ENCODE measurements around the gene METTL17.
"Not testable (repeated sequence)": the region's sequence is repeated elsewhere in the genome, so short reads cannot be mapped to it uniquely, and the experiment has no call there.

METTL17 gene

GRCh38 chr14:20989787-20990600, at the start of gene METTL17:
TSS of gene METTL17 (plus strand) at chr14:20989980. CDS start at chr14:20990003, 23 bp downstream.
- peak; percentile 62 to 64 for DNase-seq (ENCODE audit: extremely low read depth in 1 of 2, low read depth in 1 of 2)

GRCh38 chr14:20945146-20945545, 44.6 kb upstream of the METTL17 start:
- not testable (repeated sequence) for DNase-seq (ENCODE audit: extremely low read depth in 1 of 2, low read depth in 1 of 2)

- not testable (repeated sequence) for DNase-seq (ENCODE audit: extremely low read depth in 1 of 2, low read depth in 1 of 2)
Observed at GRCh38 chr14:20946707-20947106, 43.1 kb upstream of the METTL17 start.

GRCh38 chr14:20954736-20955537, 34.8 kb upstream of the METTL17 start, which contains the start of gene RNASE2:
TSS of gene RNASE2 (plus strand) at chr14:20955487. CDS start at chr14:20955772, 285 bp downstream.
- DNase-seq (ENCODE audit: extremely low read depth in 1 of 2, low read depth in 1 of 2): not testable (repeated sequence)

GRCh38 chr14:20955538-20955873, 34.3 kb upstream of the METTL17 start:
- not testable (repeated sequence) for DNase-seq (ENCODE audit: extremely low read depth in 1 of 2, low read depth in 1 of 2)

- DNase-seq (ENCODE audit: extremely low read depth in 1 of 2, low read depth in 1 of 2): no peak
Observed at GRCh38 chr14:20956376-20956976, 33.3 kb upstream of the METTL17 start.

GRCh38 chr14:20958946-20959345, 30.8 kb upstream of the METTL17 start:
- DNase-seq (ENCODE audit: extremely low read depth in 1 of 2, low read depth in 1 of 2): not testable (repeated sequence)

- no peak for DNase-seq (ENCODE audit: extremely low read depth in 1 of 2, low read depth in 1 of 2)
Observed at GRCh38 chr14:20969336-20969735, 20.4 kb upstream of the METTL17 start.

GRCh38 chr14:20970647-20970982, 19.2 kb upstream of the METTL17 start:
- no peak for DNase-seq (ENCODE audit: extremely low read depth in 1 of 2, low read depth in 1 of 2)

GRCh38 chr14:20970983-20971704, 18.6 kb upstream of the METTL17 start:
- peak; percentile 53 to 60 for DNase-seq (ENCODE audit: extremely low read depth in 1 of 2, low read depth in 1 of 2)

- no peak for DNase-seq (ENCODE audit: extremely low read depth in 1 of 2, low read depth in 1 of 2)
Observed at GRCh38 chr14:20971705-20972021, 18.1 kb upstream of the METTL17 start.

GRCh38 chr14:20973501-20973900, 16.3 kb upstream of the METTL17 start:
- DNase-seq (ENCODE audit: extremely low read depth in 1 of 2, low read depth in 1 of 2): no peak

- DNase-seq (ENCODE audit: extremely low read depth in 1 of 2, low read depth in 1 of 2): no peak
Observed at GRCh38 chr14:20976291-20976690, 13.5 kb upstream of the METTL17 start.

GRCh38 chr14:20978687-20979086, 11.1 kb upstream of the METTL17 start:
- DNase-seq (ENCODE audit: extremely low read depth in 1 of 2, low read depth in 1 of 2): no peak

GRCh38 chr14:20980906-20981305, 8.9 kb upstream of the METTL17 start:
- DNase-seq (ENCODE audit: extremely low read depth in 1 of 2, low read depth in 1 of 2): no peak

- no peak for DNase-seq (ENCODE audit: extremely low read depth in 1 of 2, low read depth in 1 of 2)
Observed at GRCh38 chr14:20982646-20983369, 7.0 kb upstream of the METTL17 start.

GRCh38 chr14:20985650-20986049, 4.1 kb upstream of the METTL17 start:
- not testable (repeated sequence) for DNase-seq (ENCODE audit: extremely low read depth in 1 of 2, low read depth in 1 of 2)

- no peak for DNase-seq (ENCODE audit: extremely low read depth in 1 of 2, low read depth in 1 of 2)
Observed at GRCh38 chr14:20986811-20987210, 3.0 kb upstream of the METTL17 start.

GRCh38 chr14:20988717-20989470, 886 bp upstream of the METTL17 start:
- no peak for DNase-seq (ENCODE audit: extremely low read depth in 1 of 2, low read depth in 1 of 2)

- DNase-seq (ENCODE audit: extremely low read depth in 1 of 2, low read depth in 1 of 2): no peak
Observed at GRCh38 chr14:20989471-20989786, 351 bp upstream of the METTL17 start.
